OCI-LY7 (cell line): ENCODE measurements around the gene MAMSTR. TPM values are rescaled to one million over a fixed set of nuclear protein-coding genes. Genes with fewer than 3 reads are reported as not detected.

Experiments
- BruUV-seq: library from RNA; stranded (reverse); fragments of 400-500 nt; replicated peaks from 2 replicates; lab custom pipeline; 2021; lab: Mats Ljungman, UMichigan
- CTCF ChIA-PET: fragments of 300-600 bp; sonication (Branson Sonifier 250); formaldehyde crosslinking; loops from one replicate; lab custom pipeline; 2022; ENCODE audit warnings: antibody characterized with exemption; ENCODE audit not compliant: unreplicated experiment; lab: Charles Lee
- POLR2A ChIA-PET: fragments of 300-600 bp; sonication (Branson Sonifier 250); formaldehyde crosslinking; loops from one replicate; lab custom pipeline; 2022; ENCODE audit warnings: antibody characterized with exemption; lab: Charles Lee
- DNase-seq: peaks from one replicate; pipeline ENCODE4 v3.0.0-alpha.2; 2015; ENCODE audit warnings: low spot score
- H2AFZ ChIP-seq: fragments of 200-600 bp; sonication (generic), shearing (Covaris generic); 2 replicates; pipeline ENCODE4 v1.6.1; 2014; ENCODE audit warnings: mild to moderate bottlenecking, antibody characterized with exemption, low read length, moderate library complexity
- H3K27ac ChIP-seq: fragments of 200-600 bp; sonication (generic); 2 replicates; pipeline ENCODE4 v1.5.1; 2014; ENCODE audit warnings: mixed run types, low read depth, mild to moderate bottlenecking, moderate library complexity, low read length, inconsistent platforms; ENCODE audit not compliant: poor library complexity, severe bottlenecking
- H3K36me3 ChIP-seq: fragments of 200-600 bp; sonication (generic); 2 replicates; pipeline ENCODE4 v1.6.1; 2014; ENCODE audit warnings: mild to moderate bottlenecking, antibody characterized with exemption, low read length, moderate library complexity, mixed read lengths; ENCODE audit not compliant: insufficient read depth
- H3K4me1 ChIP-seq: fragments of 200-600 bp; sonication (generic); 2 replicates; pipeline ENCODE4 v1.5.1; 2014; ENCODE audit warnings: mild to moderate bottlenecking, low read length; ENCODE audit not compliant: insufficient read depth, poor library complexity, severe bottlenecking
- H3K4me2 ChIP-seq: fragments of 200-600 bp; sonication (generic); 2 replicates; pipeline ENCODE4 v1.6.1; 2014; ENCODE audit warnings: mild to moderate bottlenecking, low read length
- H3K4me3 ChIP-seq: fragments of 200-600 bp; sonication (generic); 2 replicates; pipeline ENCODE4 v1.5.1; 2014; ENCODE audit warnings: mild to moderate bottlenecking, low read depth, low read length; ENCODE audit not compliant: poor library complexity, severe bottlenecking
- H3K79me2 ChIP-seq: fragments of 200-600 bp; sonication (generic); 2 replicates; pipeline ENCODE4 v1.6.1; 2016; ENCODE audit warnings: low read depth, mild to moderate bottlenecking, low read length, moderate library complexity, mixed read lengths; ENCODE audit not compliant: insufficient read depth
- H3K9me2 ChIP-seq: fragments of 200-600 bp; sonication (generic); 2 replicates; pipeline ENCODE4 v1.6.1; 2016; ENCODE audit warnings: mild to moderate bottlenecking, low read length, mixed read lengths; ENCODE audit not compliant: insufficient read depth
- H3K9me3 ChIP-seq: fragments of 200-600 bp; sonication (generic); 2 replicates; pipeline ENCODE4 v1.6.1; 2014; ENCODE audit warnings: mild to moderate bottlenecking, mixed run types, low read length, mixed read lengths
- H4K20me1 ChIP-seq: fragments of 200-600 bp; sonication (generic); 2 replicates; pipeline ENCODE4 v1.6.1; 2014; ENCODE audit warnings: mild to moderate bottlenecking, antibody characterized with exemption, low read length, moderate library complexity, mixed read lengths; ENCODE audit not compliant: insufficient read depth
- CTCF ChIP-seq: fragments of 200-600 bp; sonication (generic); conservative IDR thresholded peaks from 2 replicates; pipeline ENCODE4 v1.5.1; 2014; ENCODE audit warnings: mild to moderate bottlenecking, antibody characterized with exemption, low read length, moderate library complexity, mixed read lengths
- EZH2phosphoT487 ChIP-seq: fragments of 200-600 bp; sonication (generic); IDR thresholded peaks from 2 replicates; pipeline ENCODE4 v1.6.1; 2018; ENCODE audit warnings: low read depth, borderline replicate concordance, mild to moderate bottlenecking, mixed run types, antibody characterized with exemption, low read length, moderate library complexity, mixed read lengths
- intact Hi-C: fragments of 100-400 bp; cut with micrococcal nuclease; formaldehyde crosslinking; loops from one replicate; pipeline ENCODE4 v1.10.0; 2022; ENCODE audit not compliant: unreplicated experiment
- total RNA-seq, 2 experiments: library from RNA; depleted of rRNA in 1 of 2; stranded (reverse); fragments of >200 nt in 1 of 2; shearing (Covaris generic) in 1 of 2; gene quantifications; 2 replicates each; pipeline ENCODE4 v1.2.3, GENCODE V29; 2014 to 2022

Gene MAMSTR
- total RNA-seq, 2 experiments from 2014 or later, result 1.2 TPM

GRCh38 chr19:48663667-48664066, 55.9 kb downstream of the MAMSTR start:
- peaks cover 11% of the 10 kb centered on the region for H3K4me1 ChIP-seq
- no peak overlapping the region for H3K4me3 ChIP-seq
- BruUV-seq, result no TSS peak
- no peaks in the 10 kb centered on the region for H3K36me3 ChIP-seq
- H3K4me2 ChIP-seq, result no peak overlapping the region
- DNase-seq, result no peak
- intact Hi-C loops, result no loop called here
- no peaks in the 10 kb centered on the region for H3K9me2 ChIP-seq
- H3K9me3 ChIP-seq, result no peaks in the 10 kb centered on the region
- TF ChIP-seq EZH2phosphoT487 (no peak), CTCF (no peak)
- no peaks in the 10 kb centered on the region for H3K79me2 ChIP-seq
- no peak overlapping the region for H2AFZ ChIP-seq
- ChIA-PET POLR2A (no interaction called here), CTCF (no interaction called here)
- no peaks in the 10 kb centered on the region for H4K20me1 ChIP-seq
- H3K27ac ChIP-seq, result no peak overlapping the region

Other genes with a start within 250 kb of the MAMSTR start
- 1.3 and 2.3 TPM in 2 replicates for gene LMTK3, start 207.9 kb downstream of the MAMSTR start, total RNA-seq (2014; rRNA removed; shearing (Covaris generic))
- 9.7 and 11.5 TPM in 2 replicates for gene LMTK3, start 207.9 kb downstream of the MAMSTR start, total RNA-seq (2022)
- not detected in 2 replicates for gene SULT2B1, start 167.6 kb downstream of the MAMSTR start, total RNA-seq (2014; rRNA removed; shearing (Covaris generic))
- gene SULT2B1, start 167.6 kb downstream of the MAMSTR start, total RNA-seq (2022), result not detected in 2 replicates
- not detected in 2 replicates for gene SPACA4, start 113.0 kb downstream of the MAMSTR start, total RNA-seq (2014; rRNA removed; shearing (Covaris generic))
- gene SPACA4, start 113.0 kb downstream of the MAMSTR start, total RNA-seq (2022), result not detected in 2 replicates
- gene FAM83E, start 104.6 kb downstream of the MAMSTR start, total RNA-seq (2014; rRNA removed; shearing (Covaris generic)), result 3.7 and 6.2 TPM in 2 replicates
- gene FAM83E, start 104.6 kb downstream of the MAMSTR start, total RNA-seq (2022), result 3.0 and 5.6 TPM in 2 replicates
- 3,527 and 5,064 TPM in 2 replicates for gene RPL18, start 100.5 kb downstream of the MAMSTR start, total RNA-seq (2014; rRNA removed; shearing (Covaris generic))
- gene RPL18, start 100.5 kb downstream of the MAMSTR start, total RNA-seq (2022), result 1,333 and 1,494 TPM in 2 replicates
- 12.4 and 18.2 TPM in 2 replicates for gene SPHK2, start 100.2 kb downstream of the MAMSTR start, total RNA-seq (2014; rRNA removed; shearing (Covaris generic))
- 33.3 and 34.8 TPM in 2 replicates for gene SPHK2, start 100.2 kb downstream of the MAMSTR start, total RNA-seq (2022)
- 20.8 and 35.6 TPM in 2 replicates for gene DBP, start 82.3 kb downstream of the MAMSTR start, total RNA-seq (2014; rRNA removed; shearing (Covaris generic))
- gene DBP, start 82.3 kb downstream of the MAMSTR start, total RNA-seq (2022), result 15.7 and 19.0 TPM in 2 replicates
- gene CA11, start 73.5 kb downstream of the MAMSTR start, total RNA-seq (2014; rRNA removed; shearing (Covaris generic)), result 2.5 and 2.7 TPM in 2 replicates
- gene CA11, start 73.5 kb downstream of the MAMSTR start, total RNA-seq (2022), result 4.6 and 10.8 TPM in 2 replicates
- 0.16 TPM in 1 of 2 replicates, not detected in the other for gene NTN5, start 46.7 kb downstream of the MAMSTR start, total RNA-seq (2014; rRNA removed; shearing (Covaris generic))
- 0.20 and 0.53 TPM in 2 replicates for gene NTN5, start 46.7 kb downstream of the MAMSTR start, total RNA-seq (2022)
- not detected in 2 replicates for gene FUT2, start 23.8 kb downstream of the MAMSTR start, total RNA-seq (2014; rRNA removed; shearing (Covaris generic))
- not detected in 2 replicates for gene FUT2, start 23.8 kb downstream of the MAMSTR start, total RNA-seq (2022)
- gene RASIP1, start 20.9 kb upstream of the MAMSTR start, total RNA-seq (2014; rRNA removed; shearing (Covaris generic)), result 0.09 TPM in 1 of 2 replicates, not detected in the other
- 0.31 and 0.36 TPM in 2 replicates for gene RASIP1, start 20.9 kb upstream of the MAMSTR start, total RNA-seq (2022)
- not detected in 2 replicates for gene IZUMO1, start 27.2 kb upstream of the MAMSTR start, total RNA-seq (2014; rRNA removed; shearing (Covaris generic))
- gene IZUMO1, start 27.2 kb upstream of the MAMSTR start, total RNA-seq (2022), result not detected in 2 replicates
- 0.03 and 0.08 TPM in 2 replicates for gene FUT1, start 32.9 kb upstream of the MAMSTR start, total RNA-seq (2014; rRNA removed; shearing (Covaris generic))
- not detected in 2 replicates for gene FUT1, start 32.9 kb upstream of the MAMSTR start, total RNA-seq (2022)
- gene FGF21, start 35.8 kb upstream of the MAMSTR start, total RNA-seq (2014; rRNA removed; shearing (Covaris generic)), result not detected in 2 replicates
- not detected in 2 replicates for gene FGF21, start 35.8 kb upstream of the MAMSTR start, total RNA-seq (2022)
- 44.5 and 47.2 TPM in 2 replicates for gene BCAT2, start 91.3 kb upstream of the MAMSTR start, total RNA-seq (2014; rRNA removed; shearing (Covaris generic))
- gene BCAT2, start 91.3 kb upstream of the MAMSTR start, total RNA-seq (2022), result 35.9 and 53.0 TPM in 2 replicates
- 4.5 and 4.9 TPM in 2 replicates for gene HSD17B14, start 116.8 kb upstream of the MAMSTR start, total RNA-seq (2014; rRNA removed; shearing (Covaris generic))
- 1.8 and 3.2 TPM in 2 replicates for gene HSD17B14, start 116.8 kb upstream of the MAMSTR start, total RNA-seq (2022)
- gene PLEKHA4, start 148.9 kb upstream of the MAMSTR start, total RNA-seq (2014; rRNA removed; shearing (Covaris generic)), result 4.7 and 8.4 TPM in 2 replicates
- gene PLEKHA4, start 148.9 kb upstream of the MAMSTR start, total RNA-seq (2022), result 8.1 and 8.8 TPM in 2 replicates
- gene PPP1R15A, start 152.7 kb upstream of the MAMSTR start, total RNA-seq (2014; rRNA removed; shearing (Covaris generic)), result 31.5 and 31.7 TPM in 2 replicates
- 23.4 and 23.8 TPM in 2 replicates for gene PPP1R15A, start 152.7 kb upstream of the MAMSTR start, total RNA-seq (2022)
- gene TULP2, start 179.0 kb upstream of the MAMSTR start, total RNA-seq (2014; rRNA removed; shearing (Covaris generic)), result 0.47 TPM in 1 of 2 replicates, not detected in the other
- gene TULP2, start 179.0 kb upstream of the MAMSTR start, total RNA-seq (2022), result 1.6 and 2.9 TPM in 2 replicates
- 72.6 and 88.7 TPM in 2 replicates for gene NUCB1, start 180.6 kb upstream of the MAMSTR start, total RNA-seq (2014; rRNA removed; shearing (Covaris generic))
- gene NUCB1, start 180.6 kb upstream of the MAMSTR start, total RNA-seq (2022), result 73.6 and 85.3 TPM in 2 replicates
- not detected in 2 replicates for gene DHDH, start 214.0 kb upstream of the MAMSTR start, total RNA-seq (2014; rRNA removed; shearing (Covaris generic))
- 0.53 TPM in 1 of 2 replicates, not detected in the other for gene DHDH, start 214.0 kb upstream of the MAMSTR start, total RNA-seq (2022)
- gene BAX, start 235.2 kb upstream of the MAMSTR start, total RNA-seq (2014; rRNA removed; shearing (Covaris generic)), result 94.9 and 95.2 TPM in 2 replicates
- gene BAX, start 235.2 kb upstream of the MAMSTR start, total RNA-seq (2022), result 83.9 and 93.7 TPM in 2 replicates
- gene FTL, start 245.6 kb upstream of the MAMSTR start, total RNA-seq (2014; rRNA removed; shearing (Covaris generic)), result 562 and 602 TPM in 2 replicates
- gene FTL, start 245.6 kb upstream of the MAMSTR start, total RNA-seq (2022), result 438 and 467 TPM in 2 replicates